ENCODE measurements around the gene PDGFB. TPM values are rescaled to one million over a fixed set of nuclear protein-coding genes. Genes with fewer than 3 reads are reported as not detected.

The PDGFB gene
- total and polyA plus RNA-seq, 2 of the 4 experiments (the other 2 are of a cell fraction) = 0.07 TPM; not detected in 1

GRCh38 chr22:39292561-39293074 is 47.8 kb upstream of the PDGFB start:
- H4K8ac ChIP-seq (ENCODE audit: low read depth in 2 of 2, low read length in 2 of 2) = peak overlapping the region; percentile 68 to 86
- H3K9me1 ChIP-seq (ENCODE audit: insufficient read depth, low read length) = peaks cover 6% of the 10 kb centered on the region; the same call in 1 of the 2 replicates
- H4K5ac ChIP-seq (ENCODE audit: low read depth, low read length) = peak overlapping the region; percentile 82
- ChIA-PET POLR2A (ENCODE audit: unreplicated experiment) (no interaction called here), CTCF (interaction anchor here (0.6 kb wide), 1 partner anchor 810 kb away, joined by 3 read pairs; no protein-coding TSS in a partner anchor)
- H2AFZ ChIP-seq (replicated peaks; ENCODE audit: low read length, poor library complexity) = peak overlapping the region; percentile 88
- H3K56ac ChIP-seq (ENCODE audit: extremely low read depth, insufficient read depth, low read length) = peak overlapping the region; percentile 35; the same call in 1 of the 2 replicates
- H3K4me2 ChIP-seq (ENCODE audit: low read depth, low read length) = no peak overlapping the region
- peak; percentile 98 for ATAC-seq (ENCODE audit: low read depth)
- peaks cover 20% of the 10 kb centered on the region for H3K4me1 ChIP-seq (ENCODE audit: control insufficient read depth, insufficient read depth, low read length)
- H2BK5ac ChIP-seq (ENCODE audit: low read depth, low read length, poor library complexity, severe bottlenecking) = peak overlapping the region; percentile 57
- WGBS, 2 experiments (ENCODE audit: extremely low coverage in 2 of 2, insufficient read length in 1 of 2) = no CpG with 5 or more reads among the region's 12 CpGs
- peak overlapping the region; percentile 76 for H3K4ac ChIP-seq (ENCODE audit: low read depth, low read length)
- peak; percentile 92 for DNase-seq
- BruUV-seq (replicated peaks) = no TSS peak
- intact Hi-C loops (cut with micrococcal nuclease) (no loop called here), in situ Hi-C loops (cut with MboI; ENCODE audit: low sequenced_read_pairs) (no loop called here), dilution Hi-C loops (cut with HindIII; ENCODE audit: low sequenced_read_pairs, unreplicated experiment) (no loop called here)
- H3K9ac ChIP-seq (ENCODE audit: low read depth, low read length) = peak overlapping the region; percentile 38
- no peaks in the 10 kb centered on the region for H3K36me3 ChIP-seq (ENCODE audit: control insufficient read depth, insufficient read depth, low read length)
- H3K14ac ChIP-seq (replicated peaks; ENCODE audit: low read depth, low read length) = peak overlapping the region; percentile 35
- 0 out of 2 replicates have a peak overlapping the region, but pooled peaks have one; percentile 24 for H3K18ac ChIP-seq (ENCODE audit: low read depth, low read length)
- peak overlapping the region; percentile 87 for H2AK9ac ChIP-seq (replicated peaks; ENCODE audit: low read depth, low read length, poor library complexity)
- H3K9me3 ChIP-seq (ENCODE audit: control insufficient read depth, insufficient read depth, low read length) = no peaks in the 10 kb centered on the region
- no peak overlapping the region for H3K4me3 ChIP-seq (ENCODE audit: insufficient read depth, low read depth, low read length)
- H2AK5ac ChIP-seq (ENCODE audit: low read depth, low read length) = peak overlapping the region; percentile 86
- H2BK120ac ChIP-seq (ENCODE audit: low read depth, low read length) = peak overlapping the region; percentile 77
- no peaks in the 10 kb centered on the region for H3K79me1 ChIP-seq (ENCODE audit: low read depth in 1 of 2, low read length in 2 of 2)
- H2BK20ac ChIP-seq (ENCODE audit: low read depth, low read length) = peak overlapping the region; percentile 57
- H3K27ac ChIP-seq (ENCODE audit: insufficient read depth, low read length) = peak overlapping the region; percentile 30; the same call in 1 of the 2 replicates
- peak overlapping the region; percentile 53; the same call in 1 of the 3 replicates for H2BK15ac ChIP-seq (ENCODE audit: low read depth, low read length)
- H3K23ac ChIP-seq (ENCODE audit: low read depth, low read length) = no peak overlapping the region
- H4K91ac ChIP-seq (ENCODE audit: insufficient read depth, low read depth, low read length) = peak overlapping the region; percentile 76
- no peaks in the 10 kb centered on the region; the same call in 1 of the 2 replicates for H3K27me3 ChIP-seq (ENCODE audit: control insufficient read depth, insufficient read depth, low read length)
- H4K20me1 ChIP-seq (ENCODE audit: insufficient read depth, low read length) = no peaks in the 10 kb centered on the region
- TF ChIP-seq ELK1 (IDR thresholded peaks at IDR 0.05; ENCODE audit: borderline replicate concordance, low read depth, low read length) (no peak), MAZ (IDR thresholded peaks at IDR 0.05; ENCODE audit: borderline replicate concordance, low read depth, low read length) (peak; percentile 42; the same call in 1 of the 2 replicates), CEBPB (IDR thresholded peaks at IDR 0.05; ENCODE audit: low read depth, low read length) (no peak), RCOR1 (IDR thresholded peaks at IDR 0.05; ENCODE audit: insufficient replicate concordance, low read length) (peak; percentile 35), RAD21 (IDR thresholded peaks at IDR 0.05; ENCODE audit: low read length) (no peak), POLR2A (IDR thresholded peaks at IDR 0.05; ENCODE audit: low read depth, low read length) (no peak), CTCF (conservative IDR thresholded peaks at IDR 0.05; ENCODE audit: low read depth, low read length) (no peak), SMC3 (IDR thresholded peaks at IDR 0.05; ENCODE audit: low read depth, low read length) (no peak), MXI1 (IDR thresholded peaks at IDR 0.05; ENCODE audit: borderline replicate concordance, low read depth, low read length) (0 out of 2 replicates have a peak, but pooled peaks have one; percentile 28), MAFK (IDR thresholded peaks at IDR 0.05; ENCODE audit: low read depth, low read length) (0 out of 2 replicates have a peak, but pooled peaks have one; percentile 6), RFX5 (IDR thresholded peaks at IDR 0.05; ENCODE audit: low read depth, low read length) (no peak), FOS (IDR thresholded peaks at IDR 0.05; ENCODE audit: low read depth, low read length) (peak; percentile 23; the same call in 1 of the 2 replicates), NFE2L2 (IDR thresholded peaks at IDR 0.05; ENCODE audit: low read depth, low read length) (no peak), BHLHE40 (IDR thresholded peaks at IDR 0.05; ENCODE audit: low read depth, low read length) (peak; percentile 67; the same call in 1 of the 2 replicates)
- TF ChIP-seq, protein P1, sequence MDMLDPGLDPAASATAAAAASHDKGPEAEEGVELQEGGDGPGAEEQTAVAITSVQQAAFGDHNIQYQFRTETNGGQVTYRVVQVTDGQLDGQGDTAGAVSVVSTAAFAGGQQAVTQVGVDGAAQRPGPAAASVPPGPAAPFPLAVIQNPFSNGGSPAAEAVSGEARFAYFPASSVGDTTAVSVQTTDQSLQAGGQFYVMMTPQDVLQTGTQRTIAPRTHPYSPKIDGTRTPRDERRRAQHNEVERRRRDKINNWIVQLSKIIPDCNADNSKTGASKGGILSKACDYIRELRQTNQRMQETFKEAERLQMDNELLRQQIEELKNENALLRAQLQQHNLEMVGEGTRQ (IDR thresholded peaks at IDR 0.05; ENCODE audit: low read depth, low read length) = no peak

Data from IMR-90 (cell line).